OCI-M2 (cell line): ENCODE measurements around the gene WASF2.
"Not testable (repeated sequence)": the region's sequence is repeated elsewhere in the genome, so short reads cannot be mapped to it uniquely, and the experiment has no call there.

ENCODE experiments used
- DNase-seq: peaks from one replicate; lab custom pipeline; 2025; ENCODE audit not compliant: unreplicated experiment; lab: John Stamatoyannopoulos, UW

The WASF2 gene

DNA sequence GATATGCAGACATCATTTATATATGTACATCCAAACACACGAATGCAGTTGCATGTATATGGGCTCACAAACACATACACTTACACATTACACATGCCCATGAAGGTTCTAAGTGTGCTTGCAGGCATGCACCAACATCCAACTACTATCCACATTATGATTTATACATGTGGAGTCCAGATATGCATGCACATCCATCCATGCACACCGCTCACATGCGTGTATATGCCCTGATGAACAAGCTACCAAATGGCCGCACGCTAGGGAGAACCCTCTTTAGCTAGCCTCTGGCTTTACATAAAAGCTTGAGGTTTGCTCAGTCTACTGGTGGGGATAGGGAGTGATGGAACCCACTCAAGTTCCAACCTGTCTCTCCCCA, 89.0 kb downstream of the WASF2 start:
- no peak for DNase-seq

- DNase-seq: no peak
These were observed 89.6 kb downstream of the WASF2 start for GRCh38 chr1:27400082-27400962.

- DNase-seq: no peak
These were observed 90.5 kb downstream of the WASF2 start for GRCh38 chr1:27399251-27400025.

- DNase-seq: no peak
These were observed 91.4 kb downstream of the WASF2 start for GRCh38 chr1:27398405-27399149.

DNA sequence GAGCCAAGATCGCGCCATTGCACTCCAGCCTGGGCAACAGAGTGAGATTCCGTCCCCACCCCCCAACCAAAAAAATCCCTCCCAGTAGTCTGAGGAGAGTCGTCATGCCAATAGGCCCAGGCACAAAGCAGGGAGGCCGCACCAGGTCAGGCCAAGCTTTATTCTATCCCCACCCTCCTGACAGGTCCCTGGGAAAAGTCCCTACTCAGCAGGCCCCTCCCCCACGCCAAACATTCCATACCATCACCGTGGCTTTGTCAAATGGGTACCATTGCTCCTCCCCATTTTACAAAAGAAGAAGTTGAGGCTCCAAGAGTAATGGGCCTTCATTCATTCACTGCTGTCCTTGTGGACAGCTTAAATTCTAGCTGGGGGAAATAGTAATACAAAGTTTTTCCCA, 92.2 kb downstream of the WASF2 start:
- no peak for DNase-seq

DNA sequence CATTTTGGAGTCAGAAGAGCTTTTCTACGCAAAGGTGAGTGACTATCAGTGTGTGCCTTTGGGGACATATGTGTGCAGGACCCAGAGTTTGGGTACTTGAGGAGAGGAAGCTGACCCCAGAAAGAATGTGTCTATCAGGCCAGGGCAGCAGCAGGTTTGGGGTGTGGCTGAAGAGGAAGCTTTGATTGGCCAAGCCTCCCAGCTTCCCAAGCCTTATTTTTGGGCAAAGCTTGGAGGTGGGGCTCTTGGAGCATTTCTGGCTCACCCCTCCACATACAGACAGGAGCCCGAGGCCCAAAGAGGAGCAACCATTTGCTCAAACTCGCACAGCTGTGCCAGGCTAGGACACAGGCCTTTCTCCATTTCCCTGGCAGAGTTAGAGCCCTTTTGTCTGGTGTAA, 92.9 kb downstream of the WASF2 start:
- DNase-seq: no peak

GRCh38 chr1:27395441-27396195, 94.3 kb downstream of the WASF2 start:
- DNase-seq: peak; percentile 17

DNA sequence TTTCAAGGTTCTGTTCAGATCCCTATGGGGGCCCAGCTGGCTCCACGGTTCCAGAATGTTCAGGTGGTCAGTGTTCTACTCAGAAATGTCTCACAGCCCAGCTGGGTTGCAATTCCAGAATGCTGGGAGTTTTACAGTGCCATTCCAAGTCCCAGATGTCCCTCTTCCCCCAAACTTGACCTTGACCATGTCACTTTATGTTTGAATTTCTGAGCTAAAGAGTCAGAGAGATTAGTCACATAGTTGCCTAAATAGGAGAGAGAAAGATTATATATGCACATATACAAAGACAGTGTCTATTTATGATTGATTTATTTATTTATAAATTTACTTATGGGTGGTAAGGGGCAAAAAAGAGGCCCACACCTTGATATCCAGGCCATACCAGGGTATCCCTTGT, 95.0 kb downstream of the WASF2 start:
- no peak for DNase-seq

DNA sequence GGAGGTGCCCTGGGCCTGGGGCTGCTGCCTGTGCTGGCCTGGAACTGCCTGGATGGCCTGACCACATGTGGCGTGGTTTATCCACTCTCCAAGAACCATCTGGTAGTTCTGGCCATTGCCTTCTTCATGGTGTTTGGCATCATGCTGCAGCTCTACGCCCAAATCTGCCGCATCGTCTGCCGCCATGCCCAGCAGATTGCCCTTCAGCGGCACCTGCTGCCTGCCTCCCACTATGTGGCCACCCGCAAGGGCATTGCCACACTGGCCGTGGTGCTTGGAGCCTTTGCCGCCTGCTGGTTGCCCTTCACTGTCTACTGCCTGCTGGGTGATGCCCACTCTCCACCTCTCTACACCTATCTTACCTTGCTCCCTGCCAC, 95.7 kb downstream of the WASF2 start:
- DNase-seq: no peak

- DNase-seq: no peak
These were observed 96.2 kb downstream of the WASF2 start for GRCh38 chr1:27393641-27394281.

- DNase-seq: no peak
These were observed 97.0 kb downstream of the WASF2 start for GRCh38 chr1:27392778-27393635.

DNA sequence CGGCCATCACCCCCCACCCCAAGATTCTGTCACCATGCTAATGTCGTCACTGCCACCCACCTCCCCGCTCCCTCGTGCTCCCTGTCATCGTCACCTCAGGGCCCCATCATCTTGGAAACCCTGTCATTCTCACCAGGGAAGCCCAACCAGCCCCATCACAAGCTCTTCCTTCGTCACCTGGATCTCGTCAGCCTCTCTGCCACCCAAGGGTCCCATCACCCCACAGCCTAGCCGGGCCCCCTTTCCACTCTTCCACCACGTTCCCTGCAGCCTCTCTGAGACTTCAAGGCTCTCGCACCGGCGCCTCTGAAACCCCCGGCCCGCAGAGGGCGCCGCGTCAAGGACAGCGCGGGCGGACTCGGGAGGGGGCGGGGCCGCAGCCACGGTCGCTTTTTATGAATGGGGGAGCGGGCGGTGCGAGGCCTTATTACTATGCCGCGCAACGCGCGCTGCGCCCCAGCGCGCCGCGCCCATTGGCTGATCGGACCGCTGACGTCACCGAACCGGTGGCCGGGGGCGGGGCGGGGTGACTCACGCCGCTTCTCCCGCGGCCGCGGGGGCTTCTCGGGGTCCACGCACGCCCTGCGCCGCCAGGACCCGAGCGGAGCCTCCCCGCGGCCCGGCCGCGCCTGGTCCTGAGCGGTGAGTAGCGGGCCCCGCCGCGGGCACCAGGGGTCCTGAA, 97.7 kb downstream of the WASF2 start, which contains the start of gene GPR3:
Gene GPR3, plus strand, starts transcription at position 527 of the 682 bp plus-strand sequence. CDS start 1,177 bp downstream, outside the sequence.
- no peak for DNase-seq

GRCh38 chr1:27391511-27392095, 98.4 kb downstream of the WASF2 start:
- DNase-seq: no peak

- peak; percentile 10 for DNase-seq
These were observed 101.5 kb downstream of the WASF2 start for GRCh38 chr1:27388337-27389005.

DNA sequence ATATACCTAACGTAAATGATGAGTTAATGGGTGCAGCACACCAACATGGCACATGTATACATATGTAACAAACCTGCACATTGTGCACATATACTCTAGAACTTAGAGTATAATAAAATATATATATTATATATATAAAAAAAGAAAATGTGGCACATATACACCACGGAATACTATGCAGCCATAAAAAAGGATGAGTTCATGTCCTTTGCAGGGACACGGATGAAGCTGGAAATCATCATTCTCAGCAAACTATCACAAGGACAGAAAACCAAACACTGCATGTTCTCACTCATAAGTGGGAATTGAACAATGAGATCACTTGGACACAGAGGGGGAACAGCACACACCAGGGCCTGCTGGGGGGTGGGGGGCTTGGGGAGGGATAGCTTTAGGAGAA, 105.2 kb downstream of the WASF2 start:
- DNase-seq: not testable (repeated sequence)

GRCh38 chr1:27383661-27384060, 106.3 kb downstream of the WASF2 start:
- no peak for DNase-seq

DNA sequence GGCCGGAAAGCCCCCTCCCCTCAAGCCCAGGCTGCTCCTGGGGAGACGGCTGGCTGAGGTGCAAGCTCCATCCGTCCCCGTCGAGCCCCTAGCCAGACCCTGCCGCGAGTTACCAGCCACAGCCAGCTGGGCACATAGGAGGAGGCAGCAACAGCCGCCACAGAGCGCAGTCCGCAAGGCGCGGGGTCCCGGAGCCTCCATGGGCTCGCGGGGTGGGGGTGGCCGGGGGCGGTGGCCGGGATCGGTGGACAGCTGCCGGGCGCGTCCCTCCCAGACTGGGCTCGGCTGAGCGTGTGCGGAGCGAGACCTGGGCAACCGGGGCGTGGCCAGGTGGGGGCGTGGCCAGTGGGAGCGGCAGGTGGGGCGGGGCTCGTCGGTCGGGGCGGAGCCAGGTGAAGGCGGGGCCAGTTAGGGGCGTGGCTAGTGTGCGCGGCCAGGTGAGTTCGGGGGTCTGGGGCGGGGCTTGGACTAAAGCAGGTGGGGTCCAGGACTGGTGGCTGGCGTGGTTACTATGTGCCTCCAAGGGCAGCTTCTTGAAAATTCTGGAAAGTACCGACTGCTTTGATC, 106.8 kb downstream of the WASF2 start, which contains the start of gene CD164L2:
Gene CD164L2, minus strand, starts transcription at position 295 of the 567 bp plus-strand sequence. Its CDS starts 94 bp downstream, at position 201.
- DNase-seq: no peak
